M059J (cell line): ENCODE measurements around the gene KHDRBS2. TPM values are rescaled to one million over a fixed set of nuclear protein-coding genes. Genes with fewer than 3 reads are reported as not detected.
A peak's percentile ranks its signal among the peaks of the same experiment; 100 is the strongest.

Experiments used
- DNase-seq: peaks from one replicate; pipeline ENCODE4 v3.0.0-alpha.2; 2012; ENCODE audit warnings: low read depth
- total RNA-seq: library from RNA; depleted of rRNA; stranded (reverse); fragments of >200 nt; shearing (Covaris generic); gene quantifications from 2 replicates; pipeline ENCODE4 v1.2.3, GENCODE V29; 2014; rRNA removed

Gene KHDRBS2
- not detected in 2 replicates for total RNA-seq

DNA sequence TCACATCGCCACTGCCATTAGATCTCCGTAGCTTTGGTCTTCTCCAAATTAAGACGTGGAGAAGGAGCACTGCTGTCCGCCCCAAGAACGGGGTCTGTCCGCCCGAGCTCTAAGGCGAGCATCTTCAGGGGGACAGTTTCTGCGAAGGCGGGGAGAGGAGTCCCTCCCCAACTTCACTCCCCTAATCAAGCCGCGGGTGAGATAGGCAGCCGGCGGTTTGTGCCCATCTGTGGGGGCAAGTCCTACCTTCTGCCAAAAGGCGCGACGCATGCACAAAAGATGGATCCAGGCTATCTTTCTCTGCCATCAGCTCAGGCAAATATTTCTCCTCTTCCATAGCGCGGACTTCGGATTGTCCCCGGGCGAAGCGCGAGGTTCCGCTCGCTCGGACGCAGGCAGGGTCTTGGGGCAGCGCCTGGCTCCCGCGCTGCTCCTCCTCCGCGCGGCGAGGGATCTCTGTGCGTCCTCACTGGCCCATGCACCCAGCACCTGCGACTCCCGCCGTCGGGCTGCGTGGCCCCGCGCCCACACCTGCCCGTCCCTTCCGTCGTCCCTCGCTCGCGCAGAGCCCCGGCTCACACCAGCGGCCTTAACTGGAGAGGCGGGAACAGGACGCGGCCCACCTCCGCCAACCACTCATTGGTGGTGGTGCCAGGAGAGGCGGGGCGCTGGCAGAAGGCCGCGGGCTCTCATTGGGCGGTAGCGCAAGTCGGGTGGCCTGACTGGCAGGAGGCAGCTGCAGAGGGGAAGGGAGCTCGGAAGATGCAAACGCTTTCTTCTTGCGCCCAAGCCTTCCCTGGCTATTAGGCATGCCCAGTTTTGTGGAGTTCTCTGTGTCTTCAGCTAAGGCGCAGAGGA, at the start of gene KHDRBS2:
TSS of gene KHDRBS2 (minus strand) at position 614 of the 858 bp plus-strand sequence.
- no peak for DNase-seq

GRCh38 chr6:62328607-62329006, 42.6 kb upstream of the KHDRBS2 start:
- no peak for DNase-seq

- DNase-seq, result no peak
Observed at GRCh38 chr6:62324834-62325233, 38.8 kb upstream of the KHDRBS2 start.

- DNase-seq, result no peak
Observed at GRCh38 chr6:62323818-62324431, 37.9 kb upstream of the KHDRBS2 start.

DNA sequence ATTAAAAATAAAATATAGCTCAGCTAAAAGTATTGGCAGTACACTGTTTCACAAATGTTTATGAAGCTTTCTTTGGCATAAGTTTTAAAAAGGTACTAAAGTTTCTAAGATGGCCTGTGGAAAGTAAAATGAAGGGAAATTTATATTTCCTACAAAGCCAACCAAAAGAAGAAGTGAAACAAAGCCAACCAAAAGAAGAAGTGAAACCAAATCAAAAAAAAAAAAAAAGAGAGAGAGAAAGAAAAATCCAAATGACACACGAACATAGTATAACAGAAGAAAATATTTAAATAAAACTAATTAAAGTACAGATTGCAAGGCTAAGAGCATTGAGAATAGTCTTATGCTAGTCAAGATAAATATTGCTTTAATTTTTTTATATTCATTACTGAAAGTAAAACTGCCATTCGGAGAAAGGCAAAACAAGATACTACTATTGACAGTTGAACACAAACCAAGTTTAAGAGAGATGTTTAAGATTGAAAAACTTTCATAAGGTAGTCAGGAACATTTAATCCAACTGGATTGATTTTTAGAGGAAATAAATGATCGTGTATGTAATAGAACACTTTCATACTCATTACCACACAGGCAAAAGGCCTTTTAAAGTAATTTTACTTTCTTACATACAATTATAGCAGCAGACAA, 12.8 kb upstream of the KHDRBS2 start:
- no peak for DNase-seq

DNA sequence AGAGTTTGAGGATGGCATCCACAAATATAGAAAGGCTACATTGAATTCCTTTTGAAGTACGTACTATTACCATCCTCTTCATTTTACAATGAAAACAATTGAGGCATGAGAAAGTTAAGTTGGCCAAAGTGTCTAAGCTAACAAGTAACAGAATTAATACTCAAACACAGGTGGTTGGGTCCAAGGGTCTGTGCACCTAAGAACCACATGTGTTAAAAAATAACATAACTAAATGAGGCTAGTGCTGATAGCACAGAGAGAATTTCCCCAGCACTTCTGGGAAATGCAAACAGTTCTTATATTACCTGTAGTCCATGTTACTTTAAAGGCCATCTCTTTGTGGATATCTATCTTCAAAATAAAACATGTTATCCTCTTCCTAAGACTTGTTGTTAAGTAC, 10.5 kb upstream of the KHDRBS2 start:
- DNase-seq, result no peak

DNA sequence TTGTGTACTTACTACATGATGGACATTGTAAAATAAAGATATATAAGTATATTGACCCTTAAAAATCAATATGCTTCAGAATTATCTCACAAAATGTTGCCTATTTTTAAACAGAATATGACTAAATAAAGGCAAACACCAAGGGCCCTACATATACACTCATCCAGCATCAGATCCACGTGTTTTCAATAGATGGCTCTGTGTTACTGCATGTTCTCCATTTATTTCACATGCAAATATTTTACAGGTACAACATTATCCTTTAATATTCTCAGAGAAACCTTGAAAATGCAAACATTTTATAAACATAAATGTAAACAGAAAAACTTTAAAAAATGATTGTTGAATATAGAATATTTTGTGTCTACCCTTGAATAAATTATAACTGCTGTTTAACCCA, 2.9 kb upstream of the KHDRBS2 start:
- DNase-seq, result no peak

DNA sequence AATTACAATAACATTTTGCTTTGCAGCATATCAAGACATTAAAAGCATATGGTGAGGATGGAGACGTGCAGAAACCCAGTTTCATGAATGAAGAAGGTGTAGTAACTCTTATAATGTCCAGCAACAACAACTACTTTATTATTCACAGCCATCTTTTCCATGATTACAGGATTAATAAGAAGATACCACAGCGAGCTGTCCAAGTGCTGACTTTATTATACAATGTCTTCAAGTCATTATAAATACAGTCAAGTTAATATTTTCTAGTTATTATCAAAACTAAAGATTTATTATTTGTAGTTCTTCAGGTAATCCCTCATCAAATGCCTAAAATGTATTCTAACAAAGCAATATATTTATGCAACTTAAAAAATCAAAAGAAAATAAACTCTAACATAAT, 2.5 kb upstream of the KHDRBS2 start:
- DNase-seq, result no peak

DNA sequence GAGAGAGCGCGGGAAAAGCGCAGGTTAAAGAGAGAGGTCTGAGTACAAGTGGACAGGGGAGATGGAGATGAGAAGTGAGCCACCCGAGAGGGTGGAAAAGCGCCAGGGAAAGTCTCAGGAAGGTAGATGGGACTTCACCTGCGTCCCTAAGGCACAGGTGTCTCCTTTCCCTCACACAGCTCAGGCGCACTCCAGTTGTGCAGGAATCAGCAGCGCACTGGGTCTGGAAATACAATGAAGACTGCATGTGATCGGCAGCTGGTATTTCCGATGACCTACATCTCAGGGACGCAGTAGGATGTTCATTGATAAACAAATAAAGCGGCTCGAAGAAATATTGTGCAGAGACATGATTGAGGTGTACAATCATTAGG, 432 bp upstream of the KHDRBS2 start:
- no peak for DNase-seq

DNA sequence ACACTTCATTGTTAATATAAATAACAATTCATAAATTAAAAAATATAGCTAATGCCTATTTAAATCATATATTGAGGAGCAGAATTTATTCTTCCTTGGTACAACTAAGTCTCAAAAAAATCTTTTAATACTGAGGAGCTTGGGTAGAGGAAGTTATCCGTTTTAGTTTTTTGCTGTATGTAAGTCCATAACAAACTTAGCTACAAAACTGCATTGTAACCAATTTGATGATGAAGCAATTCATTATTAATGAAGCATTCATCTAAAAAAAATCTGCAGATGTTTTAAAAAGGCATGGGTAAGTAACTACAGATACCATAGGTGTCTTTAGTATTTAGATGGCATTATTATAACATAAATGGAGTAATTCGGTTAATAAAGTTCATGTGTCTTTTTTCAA, 1.3 kb downstream of the KHDRBS2 start:
- DNase-seq, result no peak

- DNase-seq, result peak; percentile 8
Observed at GRCh38 chr6:62283796-62284411, 2.1 kb downstream of the KHDRBS2 start.

DNA sequence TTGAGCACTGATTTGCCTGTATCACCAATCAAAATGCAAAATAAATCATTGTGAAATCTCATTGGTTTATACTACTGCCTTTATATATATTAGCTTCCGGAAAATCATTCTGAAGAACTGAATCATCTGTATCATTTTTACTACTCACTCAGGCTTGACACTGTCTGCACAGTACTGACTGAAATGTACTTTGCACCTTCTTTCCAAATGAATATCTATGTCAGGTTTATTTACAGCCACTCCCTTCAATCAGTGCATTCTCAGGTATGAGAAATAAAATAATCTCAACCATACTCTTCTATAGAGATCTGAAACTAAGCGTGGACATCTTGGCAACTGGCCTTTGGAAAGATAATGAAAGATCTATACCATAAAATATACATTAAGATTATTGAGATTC, 2.7 kb downstream of the KHDRBS2 start:
- DNase-seq, result no peak

DNA sequence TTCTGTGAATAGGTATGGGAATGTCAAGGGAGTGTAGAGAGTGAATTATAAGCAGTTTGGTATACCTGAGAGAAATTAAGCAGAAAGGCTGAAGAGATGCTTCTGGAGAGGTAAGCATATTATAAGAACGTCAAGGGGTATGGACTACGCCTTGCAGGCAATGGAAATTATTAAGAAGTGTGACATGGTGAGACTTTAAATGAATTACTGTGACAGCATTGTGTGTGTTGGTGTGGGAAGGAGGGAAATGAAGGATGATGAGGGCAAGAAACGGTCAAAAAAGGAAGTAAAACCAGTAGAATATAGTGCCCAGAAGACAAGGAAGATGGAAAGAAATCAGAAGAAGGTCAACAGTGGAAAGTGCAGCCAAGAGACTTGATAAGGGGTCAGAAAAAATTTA, 5.9 kb downstream of the KHDRBS2 start:
- no peak for DNase-seq

DNA sequence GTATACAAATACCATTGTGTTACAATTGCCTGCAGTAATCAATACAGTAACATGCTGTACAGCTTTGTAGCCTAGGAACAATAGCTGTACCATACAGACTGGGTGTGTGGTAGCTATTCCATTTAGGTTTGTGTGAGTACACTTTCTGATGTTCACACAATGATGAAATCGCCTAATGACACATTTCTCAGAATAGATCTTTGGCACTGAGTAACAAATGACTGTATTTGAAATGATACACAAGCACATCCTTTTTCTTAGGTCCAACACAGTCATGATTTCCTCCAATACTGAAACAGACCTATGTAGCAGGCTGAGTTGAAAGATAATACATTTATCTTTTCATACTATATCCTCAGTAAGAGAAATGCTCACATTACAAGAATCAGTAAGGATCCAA, 13.9 kb downstream of the KHDRBS2 start:
- no peak for DNase-seq

- no peak for DNase-seq
Observed at GRCh38 chr6:62265906-62266525, 20.0 kb downstream of the KHDRBS2 start.

GRCh38 chr6:62262283-62262682, 23.7 kb downstream of the KHDRBS2 start:
- no peak for DNase-seq

DNA sequence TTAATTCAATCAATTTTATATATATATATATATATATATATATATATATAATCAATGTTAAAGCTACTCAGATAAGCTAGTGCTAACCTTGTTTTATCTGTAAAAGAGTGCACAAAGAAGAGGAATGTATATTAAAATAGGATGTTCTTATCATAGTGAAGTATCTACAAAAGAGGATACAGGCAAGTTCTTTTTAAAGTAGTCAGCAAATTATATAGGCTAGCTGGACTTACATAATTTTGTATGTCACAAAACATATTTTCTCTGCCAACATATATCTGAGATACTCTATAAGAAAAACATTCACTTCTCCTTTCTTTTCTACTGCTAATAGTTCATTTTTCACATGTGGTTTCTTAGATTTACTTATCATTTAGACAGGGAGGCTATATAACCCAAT, 39.9 kb downstream of the KHDRBS2 start:
- no peak for DNase-seq

- no peak for DNase-seq
Observed at GRCh38 chr6:62236784-62237183, 49.2 kb downstream of the KHDRBS2 start.

DNA sequence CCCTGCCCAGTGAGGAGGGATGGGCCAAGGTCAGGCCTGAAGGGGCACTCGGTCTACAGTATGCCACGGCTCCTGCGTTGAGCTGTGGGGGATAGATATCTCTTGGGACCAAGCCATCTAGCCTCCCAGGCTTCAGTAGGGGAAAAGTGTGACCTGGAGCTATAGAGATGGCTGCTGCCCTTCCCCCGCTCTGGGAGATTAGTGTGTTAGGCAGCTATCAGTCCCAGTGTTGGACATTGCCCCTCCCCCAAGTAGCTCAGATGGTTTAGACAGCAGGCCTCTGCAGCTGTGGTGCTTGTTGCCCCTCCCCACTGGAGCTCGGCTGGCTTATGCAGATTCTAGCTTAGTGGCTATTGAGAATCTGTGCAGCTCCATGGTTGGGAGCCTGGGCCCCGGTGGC, 56.8 kb downstream of the KHDRBS2 start:
- DNase-seq, result no peak

DNA sequence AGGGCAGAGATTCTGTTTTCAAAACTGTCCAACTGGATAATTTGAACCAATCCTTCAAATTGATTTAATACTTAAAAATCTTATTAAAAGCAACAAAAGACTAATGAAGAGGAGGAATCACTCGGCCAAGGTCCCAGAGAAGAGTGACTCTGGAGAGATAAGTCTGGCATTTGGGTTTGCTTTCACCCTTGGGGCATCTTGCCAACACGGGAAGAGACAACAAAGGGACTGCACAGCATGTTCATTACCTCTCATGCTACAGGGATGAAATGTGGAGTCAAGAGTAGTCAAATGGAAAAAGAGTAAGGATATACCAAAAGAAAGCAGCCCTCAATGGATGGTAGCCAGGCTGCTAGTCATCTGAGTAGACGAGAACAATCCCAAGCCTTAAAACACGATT, 68.2 kb downstream of the KHDRBS2 start:
- no peak for DNase-seq

DNA sequence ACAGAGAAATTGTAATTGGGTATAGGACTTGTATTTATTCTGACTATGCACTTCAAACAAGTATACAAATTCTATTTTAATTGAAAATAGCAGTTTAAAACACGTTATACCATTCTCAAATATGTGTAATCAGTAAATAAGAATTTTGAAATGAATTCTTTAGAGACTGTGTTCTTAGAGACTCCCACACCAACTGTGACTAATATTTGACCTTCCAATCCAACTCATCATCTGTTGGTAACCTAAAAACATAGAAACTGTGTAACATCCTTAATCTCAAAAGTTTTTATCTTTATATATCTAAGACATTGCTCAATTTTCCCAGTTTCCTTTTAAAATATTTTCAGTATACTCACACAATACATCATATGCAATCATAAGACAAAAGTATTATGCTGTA, 83.9 kb downstream of the KHDRBS2 start:
- DNase-seq, result no peak

GRCh38 chr6:62192593-62192992, 93.4 kb downstream of the KHDRBS2 start:
- DNase-seq, result no peak
